ENCODE results near the gene DNAJC18. TPM values are rescaled to one million over a fixed set of nuclear protein-coding genes. Genes with fewer than 3 reads are reported as not detected.

The DNAJC18 gene
- total and polyA plus RNA-seq, 2 experiments from 2014 or later: 13.4 to 18.9 TPM

DNA sequence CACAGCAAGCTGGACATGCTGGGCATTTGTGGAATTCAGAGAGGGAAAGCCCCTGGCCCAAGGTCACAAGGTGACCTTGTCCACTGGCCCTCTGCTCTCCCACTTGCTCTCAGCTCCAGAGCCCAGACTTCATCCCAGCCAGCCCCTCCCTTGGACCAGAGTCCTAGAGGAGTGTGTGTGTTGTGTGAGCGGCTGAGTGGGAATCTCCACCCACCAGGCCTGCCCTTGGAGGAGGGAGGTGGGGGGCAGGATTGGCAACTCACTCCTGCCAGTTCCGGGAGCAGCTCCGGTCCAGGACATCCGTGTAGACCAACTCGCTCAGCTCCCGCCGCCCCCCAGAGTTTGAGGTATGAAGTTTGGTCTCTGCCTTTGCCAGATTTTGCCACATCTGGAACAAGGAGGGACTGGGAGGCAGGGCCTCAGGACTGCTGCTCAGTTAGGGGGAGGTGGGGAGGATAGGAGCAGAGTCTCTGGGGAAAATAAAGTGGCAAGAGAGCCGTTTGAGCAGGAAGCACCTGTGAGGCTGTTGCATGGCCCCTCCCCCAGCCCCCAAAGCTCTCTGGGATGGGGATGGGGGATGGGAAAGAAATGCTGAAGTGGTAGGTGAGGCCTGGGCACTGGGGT is 51.0 kb downstream of the DNAJC18 start (continued):
- no peak for TF ChIP-seq EZH2 (IDR thresholded peaks at IDR 0.05; ENCODE audit: low read depth, unreplicated experiment)
- TF ChIP-seq, protein P1, sequence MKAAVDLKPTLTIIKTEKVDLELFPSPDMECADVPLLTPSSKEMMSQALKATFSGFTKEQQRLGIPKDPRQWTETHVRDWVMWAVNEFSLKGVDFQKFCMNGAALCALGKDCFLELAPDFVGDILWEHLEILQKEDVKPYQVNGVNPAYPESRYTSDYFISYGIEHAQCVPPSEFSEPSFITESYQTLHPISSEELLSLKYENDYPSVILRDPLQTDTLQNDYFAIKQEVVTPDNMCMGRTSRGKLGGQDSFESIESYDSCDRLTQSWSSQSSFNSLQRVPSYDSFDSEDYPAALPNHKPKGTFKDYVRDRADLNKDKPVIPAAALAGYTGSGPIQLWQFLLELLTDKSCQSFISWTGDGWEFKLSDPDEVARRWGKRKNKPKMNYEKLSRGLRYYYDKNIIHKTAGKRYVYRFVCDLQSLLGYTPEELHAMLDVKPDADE (IDR thresholded peaks at IDR 0.05): no peak
- TF ChIP-seq, protein P2, sequence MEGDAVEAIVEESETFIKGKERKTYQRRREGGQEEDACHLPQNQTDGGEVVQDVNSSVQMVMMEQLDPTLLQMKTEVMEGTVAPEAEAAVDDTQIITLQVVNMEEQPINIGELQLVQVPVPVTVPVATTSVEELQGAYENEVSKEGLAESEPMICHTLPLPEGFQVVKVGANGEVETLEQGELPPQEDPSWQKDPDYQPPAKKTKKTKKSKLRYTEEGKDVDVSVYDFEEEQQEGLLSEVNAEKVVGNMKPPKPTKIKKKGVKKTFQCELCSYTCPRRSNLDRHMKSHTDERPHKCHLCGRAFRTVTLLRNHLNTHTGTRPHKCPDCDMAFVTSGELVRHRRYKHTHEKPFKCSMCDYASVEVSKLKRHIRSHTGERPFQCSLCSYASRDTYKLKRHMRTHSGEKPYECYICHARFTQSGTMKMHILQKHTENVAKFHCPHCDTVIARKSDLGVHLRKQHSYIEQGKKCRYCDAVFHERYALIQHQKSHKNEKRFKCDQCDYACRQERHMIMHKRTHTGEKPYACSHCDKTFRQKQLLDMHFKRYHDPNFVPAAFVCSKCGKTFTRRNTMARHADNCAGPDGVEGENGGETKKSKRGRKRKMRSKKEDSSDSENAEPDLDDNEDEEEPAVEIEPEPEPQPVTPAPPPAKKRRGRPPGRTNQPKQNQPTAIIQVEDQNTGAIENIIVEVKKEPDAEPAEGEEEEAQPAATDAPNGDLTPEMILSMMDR (conservative IDR thresholded peaks at IDR 0.05; ENCODE audit: low read depth in 2 of 2): no peak

DNA sequence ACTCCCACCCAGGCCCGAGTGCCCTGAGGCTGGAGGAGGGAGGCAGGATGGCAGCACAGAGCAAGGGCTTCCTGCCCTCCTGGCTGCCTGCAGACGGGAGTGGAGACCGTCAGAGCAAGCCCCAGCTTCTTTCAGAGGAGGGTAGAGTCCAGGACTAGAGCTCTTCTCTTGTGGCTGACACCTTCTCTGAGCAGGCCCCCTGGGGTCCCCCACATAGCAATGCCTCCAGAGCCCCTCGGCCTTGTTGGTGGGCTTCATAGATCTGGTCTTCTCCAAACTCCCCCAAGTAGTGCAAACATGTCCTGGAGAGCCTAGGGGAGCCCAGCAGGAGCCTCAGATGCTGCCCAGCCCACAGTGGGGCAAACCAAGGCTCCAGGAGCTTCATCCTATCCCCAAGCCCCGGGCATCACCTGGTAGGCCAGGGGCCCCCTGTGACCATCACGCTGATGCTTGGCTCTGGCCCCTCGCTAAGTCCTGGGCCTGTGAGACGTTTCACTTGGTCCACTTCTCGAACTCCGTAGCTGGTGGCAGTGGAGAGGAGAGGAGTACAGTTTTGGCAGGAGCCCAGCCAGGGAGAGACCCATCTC is 51.6 kb downstream of the DNAJC18 start:
- Histone ChIP-seq H3K79me2 (replicated peaks; ENCODE audit: insufficient read depth) (no peaks in the 10 kb centered on the region), H3K36me3 (ENCODE audit: insufficient read depth) (no peaks in the 10 kb centered on the region), H3F3A (replicated peaks; ENCODE audit: low read depth) (0 out of 2 replicates have a peak, but pooled peaks cover 4% of the 10 kb centered on the region), H3K27me3 (ENCODE audit: insufficient read depth) (peaks cover 8% of the 10 kb centered on the region), H3K9me2 (ENCODE audit: insufficient read depth) (no peaks in the 10 kb centered on the region), H3K27ac (ENCODE audit: low read depth) (no peak overlapping the region), H3K4me3 (no peak overlapping the region), H3K4me1 (ENCODE audit: insufficient read depth) (peaks cover 16% of the 10 kb centered on the region), H2AFZ (peak overlapping the region; percentile 89), H4K20me1 (replicated peaks; ENCODE audit: insufficient read depth) (no peaks in the 10 kb centered on the region), H3K4me2 (peak overlapping the region; percentile 74; the same call in 1 of the 2 replicates)
- Mint-ChIP-seq H3K9me3 (no peaks in the 10 kb centered on the region), H3K27me3 (ENCODE audit: insufficient read depth, low read depth, poor library complexity) (peaks cover 29% of the 10 kb centered on the region), H3K36me3 (ENCODE audit: low read depth) (no peaks in the 10 kb centered on the region; the same call in 2 of the 3 replicates), H3K27ac (peak overlapping the region; percentile 84), H3K4me1 (peaks cover 31% of the 10 kb centered on the region), H3K4me3 (0 out of 3 replicates have a peak overlapping the region, but pooled peaks have one; percentile 41)
- no peak for DNase-seq (ENCODE audit: low spot score)
- no peak for ATAC-seq
- TF ChIP-seq EZH2 (IDR thresholded peaks at IDR 0.05; ENCODE audit: low read depth, unreplicated experiment) (no peak), STAT1 (IDR thresholded peaks at IDR 0.05; ENCODE audit: unreplicated experiment) (no peak), ZNF331 (CRISPR knock-in tag; IDR thresholded peaks at IDR 0.05; ENCODE audit: low read depth) (no peak), CREB1 (CRISPR knock-in tag; IDR thresholded peaks at IDR 0.05; ENCODE audit: low read depth) (no peak)
- TF ChIP-seq, protein P2 (conservative IDR thresholded peaks at IDR 0.05; ENCODE audit: low read depth in 2 of 2): no peak
- TF ChIP-seq, protein P3, sequence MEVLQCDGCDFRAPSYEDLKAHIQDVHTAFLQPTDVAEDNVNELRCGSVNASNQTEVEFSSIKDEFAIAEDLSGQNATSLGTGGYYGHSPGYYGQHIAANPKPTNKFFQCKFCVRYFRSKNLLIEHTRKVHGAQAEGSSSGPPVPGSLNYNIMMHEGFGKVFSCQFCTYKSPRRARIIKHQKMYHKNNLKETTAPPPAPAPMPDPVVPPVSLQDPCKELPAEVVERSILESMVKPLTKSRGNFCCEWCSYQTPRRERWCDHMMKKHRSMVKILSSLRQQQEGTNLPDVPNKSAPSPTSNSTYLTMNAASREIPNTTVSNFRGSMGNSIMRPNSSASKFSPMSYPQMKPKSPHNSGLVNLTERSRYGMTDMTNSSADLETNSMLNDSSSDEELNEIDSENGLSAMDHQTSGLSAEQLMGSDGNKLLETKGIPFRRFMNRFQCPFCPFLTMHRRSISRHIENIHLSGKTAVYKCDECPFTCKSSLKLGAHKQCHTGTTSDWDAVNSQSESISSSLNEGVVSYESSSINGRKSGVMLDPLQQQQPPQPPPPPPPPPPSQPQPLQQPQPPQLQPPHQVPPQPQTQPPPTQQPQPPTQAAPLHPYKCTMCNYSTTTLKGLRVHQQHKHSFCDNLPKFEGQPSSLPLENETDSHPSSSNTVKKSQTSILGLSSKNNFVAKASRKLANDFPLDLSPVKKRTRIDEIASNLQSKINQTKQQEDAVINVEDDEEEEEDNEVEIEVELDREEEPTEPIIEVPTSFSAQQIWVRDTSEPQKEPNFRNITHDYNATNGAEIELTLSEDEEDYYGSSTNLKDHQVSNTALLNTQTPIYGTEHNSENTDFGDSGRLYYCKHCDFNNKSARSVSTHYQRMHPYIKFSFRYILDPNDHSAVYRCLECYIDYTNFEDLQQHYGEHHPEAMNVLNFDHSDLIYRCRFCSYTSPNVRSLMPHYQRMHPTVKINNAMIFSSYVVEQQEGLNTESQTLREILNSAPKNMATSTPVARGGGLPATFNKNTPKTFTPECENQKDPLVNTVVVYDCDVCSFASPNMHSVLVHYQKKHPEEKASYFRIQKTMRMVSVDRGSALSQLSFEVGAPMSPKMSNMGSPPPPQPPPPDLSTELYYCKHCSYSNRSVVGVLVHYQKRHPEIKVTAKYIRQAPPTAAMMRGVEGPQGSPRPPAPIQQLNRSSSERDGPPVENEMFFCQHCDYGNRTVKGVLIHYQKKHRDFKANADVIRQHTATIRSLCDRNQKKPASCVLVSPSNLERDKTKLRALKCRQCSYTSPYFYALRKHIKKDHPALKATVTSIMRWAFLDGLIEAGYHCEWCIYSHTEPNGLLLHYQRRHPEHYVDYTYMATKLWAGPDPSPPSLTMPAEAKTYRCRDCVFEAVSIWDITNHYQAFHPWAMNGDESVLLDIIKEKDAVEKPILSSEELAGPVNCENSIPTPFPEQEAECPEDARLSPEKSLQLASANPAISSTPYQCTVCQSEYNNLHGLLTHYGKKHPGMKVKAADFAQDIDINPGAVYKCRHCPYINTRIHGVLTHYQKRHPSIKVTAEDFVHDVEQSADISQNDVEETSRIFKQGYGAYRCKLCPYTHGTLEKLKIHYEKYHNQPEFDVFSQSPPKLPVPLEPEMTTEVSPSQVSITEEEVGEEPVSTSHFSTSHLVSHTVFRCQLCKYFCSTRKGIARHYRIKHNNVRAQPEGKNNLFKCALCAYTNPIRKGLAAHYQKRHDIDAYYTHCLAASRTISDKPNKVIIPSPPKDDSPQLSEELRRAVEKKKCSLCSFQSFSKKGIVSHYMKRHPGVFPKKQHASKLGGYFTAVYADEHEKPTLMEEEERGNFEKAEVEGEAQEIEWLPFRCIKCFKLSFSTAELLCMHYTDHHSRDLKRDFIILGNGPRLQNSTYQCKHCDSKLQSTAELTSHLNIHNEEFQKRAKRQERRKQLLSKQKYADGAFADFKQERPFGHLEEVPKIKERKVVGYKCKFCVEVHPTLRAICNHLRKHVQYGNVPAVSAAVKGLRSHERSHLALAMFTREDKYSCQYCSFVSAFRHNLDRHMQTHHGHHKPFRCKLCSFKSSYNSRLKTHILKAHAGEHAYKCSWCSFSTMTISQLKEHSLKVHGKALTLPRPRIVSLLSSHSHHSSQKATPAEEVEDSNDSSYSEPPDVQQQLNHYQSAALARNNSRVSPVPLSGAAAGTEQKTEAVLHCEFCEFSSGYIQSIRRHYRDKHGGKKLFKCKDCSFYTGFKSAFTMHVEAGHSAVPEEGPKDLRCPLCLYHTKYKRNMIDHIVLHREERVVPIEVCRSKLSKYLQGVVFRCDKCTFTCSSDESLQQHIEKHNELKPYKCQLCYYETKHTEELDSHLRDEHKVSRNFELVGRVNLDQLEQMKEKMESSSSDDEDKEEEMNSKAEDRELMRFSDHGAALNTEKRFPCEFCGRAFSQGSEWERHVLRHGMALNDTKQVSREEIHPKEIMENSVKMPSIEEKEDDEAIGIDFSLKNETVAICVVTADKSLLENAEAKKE (CRISPR knock-in tag; IDR thresholded peaks at IDR 0.05): no peak
